Uterus (tissue), 4 donors: ENCODE data around the gene ADAM10. TPM values are rescaled to one million over a fixed set of nuclear protein-coding genes. Genes with fewer than 3 reads are reported as not detected.

ENCODE experiments used
- DNase-seq, 2 donors: peaks; one replicate each; pipeline ENCODE4 v3.0.0-alpha.2; 2019 to 2020
- H3K27ac ChIP-seq, 2 donors: fragments of 200-600 bp; sonication (generic); 1 replicate in 1 of 2; 2 replicates in 1 of 2; pipeline ENCODE4 v1.5.1; 2016 to 2018
- H3K27me3 ChIP-seq, 2 donors: fragments of 200-600 bp; sonication (generic); one replicate each; pipeline ENCODE4 v1.5.1; 2018 to 2019; ENCODE audit warnings: control low read depth in 1 of 2
- H3K36me3 ChIP-seq, 2 donors: fragments of 200-600 bp; sonication (generic); one replicate each; pipeline ENCODE4 v1.5.1; 2019; ENCODE audit warnings: control low read depth in 1 of 2
- H3K4me1 ChIP-seq, 2 donors: fragments of 200-600 bp; sonication (generic); one replicate each; pipeline ENCODE4 v1.5.1; 2018 to 2019; ENCODE audit warnings: control low read depth in 1 of 2
- H3K4me3 ChIP-seq, 2 donors: fragments of 200-600 bp; sonication (generic); 1 replicate in 1 of 2; 2 replicates in 1 of 2; pipeline ENCODE4 v1.5.1; 2018 to 2019; ENCODE audit warnings: mild to moderate bottlenecking in 1 of 2
- H3K9me3 ChIP-seq, 2 donors: fragments of 200-600 bp; sonication (generic); one replicate each; pipeline ENCODE4 v1.5.1; 2019; ENCODE audit warnings: control low read depth in 1 of 2
- POLR2A ChIP-seq, 2 donors: fragments of 450-650 bp; IDR thresholded peaks; one replicate each; pipeline ENCODE4 v1.6.1; 2016; ENCODE audit warnings: antibody characterized with exemption in 2 of 2, mild to moderate bottlenecking in 1 of 2, moderate library complexity in 1 of 2
- intact Hi-C: fragments of 100-400 bp; cut with DNase I; formaldehyde crosslinking; loops from one replicate; pipeline ENCODE4 v1.15.1; 2023; ENCODE audit warnings: low total_unique reads
- total RNA-seq, 4 donors: library from RNA; depleted of rRNA in 3 of 4; stranded (reverse); fragments of >200 nt in 3 of 4; gene quantifications; one replicate each; pipeline versions ENCODE4 v1.1.0 to v1.2.4, GENCODE V29; 2014 to 2023
- TF ChIP-seq, protein P1 (sequence below), 4 experiments: fragments of 200-600 bp in 2 of 4; fragments of 450-650 bp in 2 of 4; sonication (generic) in 2 of 4; IDR thresholded peaks; one replicate each; pipeline ENCODE4 v1.5.1; 2016 to 2019; ENCODE audit warnings: antibody characterized with exemption in 4 of 4, mild to moderate bottlenecking in 2 of 4, moderate library complexity in 1 of 4
- donor health status: DM: yes; HTN: yes; CAD: no.

ADAM10 gene
- total RNA-seq, 4 donors from 2014 or later = 41.8 to 208 (median 110) TPM

GRCh38 chr15:58566029-58566428 is 183.5 kb downstream of the ADAM10 start:
- Histone ChIP-seq H3K27me3 (no peaks in the 10 kb centered on the region), H3K4me3 (no peak overlapping the region), H3K36me3 (no peaks in the 10 kb centered on the region), H3K27ac (no peak overlapping the region), H3K9me3 (no peaks in the 10 kb centered on the region), H3K4me1 (no peaks in the 10 kb centered on the region)
- intact Hi-C loops = no loop called here
- TF ChIP-seq POLR2A (IDR thresholded peaks at IDR 0.05) = no peak
- TF ChIP-seq, protein P1, sequence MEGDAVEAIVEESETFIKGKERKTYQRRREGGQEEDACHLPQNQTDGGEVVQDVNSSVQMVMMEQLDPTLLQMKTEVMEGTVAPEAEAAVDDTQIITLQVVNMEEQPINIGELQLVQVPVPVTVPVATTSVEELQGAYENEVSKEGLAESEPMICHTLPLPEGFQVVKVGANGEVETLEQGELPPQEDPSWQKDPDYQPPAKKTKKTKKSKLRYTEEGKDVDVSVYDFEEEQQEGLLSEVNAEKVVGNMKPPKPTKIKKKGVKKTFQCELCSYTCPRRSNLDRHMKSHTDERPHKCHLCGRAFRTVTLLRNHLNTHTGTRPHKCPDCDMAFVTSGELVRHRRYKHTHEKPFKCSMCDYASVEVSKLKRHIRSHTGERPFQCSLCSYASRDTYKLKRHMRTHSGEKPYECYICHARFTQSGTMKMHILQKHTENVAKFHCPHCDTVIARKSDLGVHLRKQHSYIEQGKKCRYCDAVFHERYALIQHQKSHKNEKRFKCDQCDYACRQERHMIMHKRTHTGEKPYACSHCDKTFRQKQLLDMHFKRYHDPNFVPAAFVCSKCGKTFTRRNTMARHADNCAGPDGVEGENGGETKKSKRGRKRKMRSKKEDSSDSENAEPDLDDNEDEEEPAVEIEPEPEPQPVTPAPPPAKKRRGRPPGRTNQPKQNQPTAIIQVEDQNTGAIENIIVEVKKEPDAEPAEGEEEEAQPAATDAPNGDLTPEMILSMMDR (IDR thresholded peaks at IDR 0.05) = no peak
- DNase-seq = no peak

GRCh38 chr15:58565619-58566018 is 183.9 kb downstream of the ADAM10 start:
- Histone ChIP-seq H3K4me3 (no peak overlapping the region), H3K27ac (no peak overlapping the region), H3K27me3 (no peaks in the 10 kb centered on the region), H3K4me1 (no peaks in the 10 kb centered on the region), H3K36me3 (no peaks in the 10 kb centered on the region), H3K9me3 (no peaks in the 10 kb centered on the region)
- TF ChIP-seq, protein P1 (IDR thresholded peaks at IDR 0.05) = no peak
- TF ChIP-seq POLR2A (IDR thresholded peaks at IDR 0.05) = no peak
- intact Hi-C loops = no loop called here
- no peak for DNase-seq

DNA sequence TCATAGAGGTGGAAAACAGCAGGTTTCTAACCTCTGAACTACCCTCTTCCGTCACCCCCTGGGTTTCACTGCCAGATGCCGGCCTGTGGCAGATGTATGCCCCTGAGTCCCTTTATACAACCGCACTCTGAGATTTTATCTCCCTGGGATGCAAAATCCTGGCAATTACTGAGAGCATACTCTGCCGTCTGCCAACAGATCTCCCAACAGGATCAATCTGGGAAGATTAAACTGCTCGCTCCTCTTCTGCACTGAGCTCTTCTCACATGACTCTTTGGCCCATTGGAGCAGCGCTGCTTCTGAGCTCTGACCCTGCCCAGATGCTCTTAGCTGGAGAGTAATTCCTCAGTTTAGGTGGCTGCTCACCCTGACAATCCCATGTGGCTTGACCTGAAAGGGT is 184.5 kb downstream of the ADAM10 start:
- no peaks in the 10 kb centered on the region for H3K9me3 ChIP-seq
- TF ChIP-seq, protein P1 (IDR thresholded peaks at IDR 0.05) = no peak
- TF ChIP-seq POLR2A (IDR thresholded peaks at IDR 0.05) = no peak

DNA sequence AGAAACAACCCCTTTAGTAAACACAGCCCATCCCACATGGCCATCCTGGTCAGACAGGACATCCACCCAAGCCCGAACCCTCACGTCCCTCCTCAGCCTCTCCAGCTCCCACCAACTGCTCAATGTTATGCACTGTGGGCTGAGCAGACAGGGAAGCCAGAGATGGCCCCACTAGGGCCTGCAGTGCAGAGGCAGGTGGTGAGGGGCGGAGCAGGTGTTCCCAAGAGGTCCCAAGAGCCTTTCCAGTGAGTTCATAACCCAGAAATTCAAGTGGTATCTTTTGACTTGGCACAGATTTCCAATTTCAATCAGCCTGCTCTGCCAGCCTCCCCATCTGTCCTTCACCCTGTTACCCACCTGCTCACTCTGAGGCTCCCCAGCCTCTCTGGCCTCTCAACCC is 187.4 kb downstream of the ADAM10 start:
- TF ChIP-seq, protein P1 (IDR thresholded peaks at IDR 0.05) = no peak
- TF ChIP-seq POLR2A (IDR thresholded peaks at IDR 0.05) = no peak
- Histone ChIP-seq H3K27me3 (no peaks in the 10 kb centered on the region), H3K9me3 (no peaks in the 10 kb centered on the region), H3K27ac (no peak overlapping the region), H3K36me3 (no peaks in the 10 kb centered on the region), H3K4me3 (no peak overlapping the region), H3K4me1 (no peaks in the 10 kb centered on the region)
- intact Hi-C loops = no loop called here
- DNase-seq = no peak

More for the DNA sequence above, 184.5 kb downstream of the ADAM10 start:
- no peaks in the 10 kb centered on the region for H3K36me3 ChIP-seq
- no peaks in the 10 kb centered on the region for H3K27me3 ChIP-seq
- intact Hi-C loops = no loop called here
- no peak for DNase-seq
- H3K4me1 ChIP-seq = no peaks in the 10 kb centered on the region
- no peak overlapping the region for H3K4me3 ChIP-seq
- H3K27ac ChIP-seq = no peak overlapping the region

GRCh38 chr15:58561321-58561720 is 188.2 kb downstream of the ADAM10 start:
- TF ChIP-seq, protein P1 (IDR thresholded peaks at IDR 0.05) = no peak
- no peak for TF ChIP-seq POLR2A (IDR thresholded peaks at IDR 0.05)
- intact Hi-C loops = no loop called here
- H3K4me1 ChIP-seq = no peaks in the 10 kb centered on the region
- H3K4me3 ChIP-seq = no peak overlapping the region
- H3K36me3 ChIP-seq = no peaks in the 10 kb centered on the region
- no peaks in the 10 kb centered on the region for H3K9me3 ChIP-seq
- H3K27me3 ChIP-seq = no peaks in the 10 kb centered on the region
- no peak for DNase-seq
- no peak overlapping the region for H3K27ac ChIP-seq
